HUES64 (cell line): ENCODE measurements around the gene KIFBP. TPM values are rescaled to one million over a fixed set of nuclear protein-coding genes. Genes with fewer than 3 reads are reported as not detected.
A peak's percentile ranks its signal among the peaks of the same experiment; 100 is the strongest.
"Not testable (repeated sequence)": the region's sequence is repeated elsewhere in the genome, so short reads cannot be mapped to it uniquely, and the experiment has no call there.

ENCODE experiments used
- H3K27ac ChIP-seq: 2 replicates; pipeline ENCODE4 v1.7.0; 2013; ENCODE audit warnings: low read depth, low read length, inconsistent platforms
- H3K27me3 ChIP-seq: 2 replicates; pipeline ENCODE4 v1.6.1; 2013; ENCODE audit warnings: mild to moderate bottlenecking, low read length; ENCODE audit not compliant: insufficient read depth
- H3K36me3 ChIP-seq: 2 replicates; pipeline ENCODE4 v1.6.1; 2013; ENCODE audit warnings: mild to moderate bottlenecking, low read length; ENCODE audit not compliant: insufficient read depth
- H3K4me1 ChIP-seq: 2 replicates; pipeline ENCODE4 v1.6.1; 2013; ENCODE audit warnings: mild to moderate bottlenecking, low read length, moderate library complexity; ENCODE audit not compliant: insufficient read depth
- H3K4me3 ChIP-seq: 2 replicates; pipeline ENCODE4 v1.5.1; 2013; ENCODE audit warnings: mild to moderate bottlenecking, low read length, moderate library complexity
- H3K9ac ChIP-seq: 2 replicates; pipeline ENCODE4 v1.6.1; 2013; ENCODE audit warnings: mild to moderate bottlenecking, low read depth, low read length
- H3K9me3 ChIP-seq: 2 replicates; pipeline ENCODE4 v1.6.1; 2013; ENCODE audit warnings: low read depth, low read length; ENCODE audit not compliant: insufficient read depth
- WGBS: fragments of 150-250, 120-280 bp; methylation state at CpG from one replicate; pipeline ENCODE4 v1.1.7; 2013; ENCODE audit warnings: missing lambda C conversion rate; 5-methylcytosine and 5-hydroxymethylcytosine counted together
- polyA plus RNA-seq, 2 experiments: library from polyadenylated mRNA; stranded (reverse); fragments of 50-300 nt; gene quantifications; one replicate each; pipeline ENCODE4 v1.2.3, GENCODE V29; 2013

Gene KIFBP
- 36.3 TPM for polyA plus RNA-seq (2013, experiment 1 of 2)
- polyA plus RNA-seq (2013, experiment 2 of 2), result 32.5 TPM

- under 1% methylated on average over 62 of the region's 62 CpGs for WGBS
- H3K4me3 ChIP-seq, result peak within 1 kb of the TSS; percentile 80
- H3K36me3 ChIP-seq, result peaks cover 21% of the 10 kb centered on the region
- H3K9ac ChIP-seq, result peak within 1 kb of the TSS; percentile 79
- peak within 1 kb of the TSS; percentile 65; the same call in 1 of the 2 replicates for H3K27ac ChIP-seq
- H3K4me1 ChIP-seq, result peaks cover 2% of the 10 kb centered on the region; the same call in 1 of the 2 replicates
- H3K27me3 ChIP-seq, result no peaks in the 10 kb centered on the region
- H3K9me3 ChIP-seq, result no peaks in the 10 kb centered on the region
Measured at GRCh38 chr10:68988530-68989316, at the start of gene KIFBP. Gene KIFBP (plus strand): TSS chr10:68988803. CDS start chr10:68988833, 30 bp downstream.

GRCh38 chr10:68938884-68939283, 49.7 kb upstream of the KIFBP start:
- H3K27me3 ChIP-seq, result no peaks in the 10 kb centered on the region
- no peak overlapping the region for H3K4me3 ChIP-seq
- no peak overlapping the region for H3K9ac ChIP-seq
- H3K9me3 ChIP-seq, result no peaks in the 10 kb centered on the region
- H3K4me1 ChIP-seq, result no peaks in the 10 kb centered on the region
- H3K27ac ChIP-seq, result no peak overlapping the region
- WGBS, result no CpG with 5 or more reads among the region's 2 CpGs
- peaks cover 84% of the 10 kb centered on the region for H3K36me3 ChIP-seq

GRCh38 chr10:68940917-68941316, 47.7 kb upstream of the KIFBP start:
- H3K27me3 ChIP-seq, H3K4me1 ChIP-seq: not testable (repeated sequence)

GRCh38 chr10:68950598-68950997, 38.0 kb upstream of the KIFBP start:
- Histone ChIP-seq H3K27me3 (no peaks in the 10 kb centered on the region), H3K4me3 (no peak overlapping the region), H3K36me3 (peaks cover 34% of the 10 kb centered on the region), H3K9me3 (no peaks in the 10 kb centered on the region), H3K27ac (no peak overlapping the region), H3K9ac (no peak overlapping the region), H3K4me1 (no peaks in the 10 kb centered on the region)
- WGBS, result 95% methylated on average over 3 of the region's 3 CpGs

More at GRCh38 chr10:68940917-68941316, 47.7 kb upstream of the KIFBP start:
- H3K27ac ChIP-seq, H3K9me3 ChIP-seq, H3K9ac ChIP-seq, H3K4me3 ChIP-seq: not testable (repeated sequence)
- H3K36me3 ChIP-seq, result peaks cover 83% of the 10 kb centered on the region

GRCh38 chr10:68954904-68955303, 33.7 kb upstream of the KIFBP start:
- no peak overlapping the region for H3K27ac ChIP-seq
- 90% methylated on average over 11 of the region's 12 CpGs for WGBS
- peaks cover 6% of the 10 kb centered on the region; the same call in 1 of the 2 replicates for H3K4me1 ChIP-seq
- peaks cover 13% of the 10 kb centered on the region for H3K36me3 ChIP-seq
- H3K4me3 ChIP-seq, result peak overlapping the region; percentile 69; the same call in 1 of the 2 replicates
- no peaks in the 10 kb centered on the region for H3K9me3 ChIP-seq
- no peaks in the 10 kb centered on the region for H3K27me3 ChIP-seq
- no peak overlapping the region for H3K9ac ChIP-seq

- no peaks in the 10 kb centered on the region for H3K27me3 ChIP-seq
- H3K4me3 ChIP-seq, result peak overlapping the region; percentile 69
- H3K36me3 ChIP-seq, result peaks cover 18% of the 10 kb centered on the region
- peak overlapping the region; percentile 83 for H3K9ac ChIP-seq
- peaks cover 6% of the 10 kb centered on the region; the same call in 1 of the 2 replicates for H3K4me1 ChIP-seq
- H3K27ac ChIP-seq, result peak overlapping the region; percentile 88
- no peaks in the 10 kb centered on the region for H3K9me3 ChIP-seq
- WGBS, result 11% methylated on average over 16 of the region's 16 CpGs
Measured at GRCh38 chr10:68955355-68955831, 33.2 kb upstream of the KIFBP start.

- WGBS, result under 1% methylated on average over 53 of the region's 53 CpGs
- H3K27me3 ChIP-seq, result no peaks in the 10 kb centered on the region
- H3K4me3 ChIP-seq, result peak within 1 kb of the TSS; percentile 69
- peak within 1 kb of the TSS; percentile 88 for H3K27ac ChIP-seq
- peaks cover 24% of the 10 kb centered on the region for H3K36me3 ChIP-seq
- H3K9ac ChIP-seq, result peak within 1 kb of the TSS; percentile 83
- H3K4me1 ChIP-seq, result peaks cover 6% of the 10 kb centered on the region; the same call in 1 of the 2 replicates
- no peaks in the 10 kb centered on the region for H3K9me3 ChIP-seq
Measured at GRCh38 chr10:68955832-68956532, 32.6 kb upstream of the KIFBP start, which contains the start of gene DDX21. Gene DDX21 (plus strand): TSS chr10:68956170. CDS start chr10:68956226, 56 bp downstream.

- Histone ChIP-seq H3K27ac (peak overlapping the region; percentile 62; the same call in 1 of the 2 replicates), H3K9me3 (no peaks in the 10 kb centered on the region), H3K4me1 (peaks cover 6% of the 10 kb centered on the region; the same call in 1 of the 2 replicates), H3K4me3 (peak overlapping the region; percentile 69), H3K36me3 (peaks cover 37% of the 10 kb centered on the region), H3K27me3 (no peaks in the 10 kb centered on the region), H3K9ac (peak overlapping the region; percentile 83)
- WGBS, result 42% methylated on average over 7 of the region's 7 CpGs
Measured at GRCh38 chr10:68957284-68957615, 31.4 kb upstream of the KIFBP start.

- Histone ChIP-seq H3K27ac (0 out of 2 replicates have a peak overlapping the region, but pooled peaks have one; percentile 62), H3K4me3 (peak overlapping the region; percentile 69), H3K9me3 (no peaks in the 10 kb centered on the region), H3K9ac (peak overlapping the region; percentile 83), H3K36me3 (peaks cover 41% of the 10 kb centered on the region), H3K27me3 (no peaks in the 10 kb centered on the region), H3K4me1 (peaks cover 6% of the 10 kb centered on the region; the same call in 1 of the 2 replicates)
- 66% methylated on average over 3 of the region's 3 CpGs for WGBS
Measured at GRCh38 chr10:68957654-68958053, 30.9 kb upstream of the KIFBP start.

- H3K36me3 ChIP-seq, result peaks cover 63% of the 10 kb centered on the region
- H3K27ac ChIP-seq, result no peak overlapping the region
- 93% methylated on average over 4 of the region's 4 CpGs for WGBS
- no peak overlapping the region for H3K4me3 ChIP-seq
- no peaks in the 10 kb centered on the region for H3K27me3 ChIP-seq
- H3K9ac ChIP-seq, result no peak overlapping the region
- H3K9me3 ChIP-seq, result no peaks in the 10 kb centered on the region
- H3K4me1 ChIP-seq, result peaks cover 6% of the 10 kb centered on the region; the same call in 1 of the 2 replicates
Measured at GRCh38 chr10:68959695-68960527, 28.7 kb upstream of the KIFBP start.
